Keratinocyte (primary cell): Measurements from ENCODE around the gene RAB3A. TPM values are rescaled to one million over a fixed set of nuclear protein-coding genes. Genes with fewer than 3 reads are reported as not detected.

Source experiments
- DNase-seq: peaks from one replicate; pipeline ENCODE4 v3.0.0-alpha.2; 2011; ENCODE audit warnings: low read depth, missing footprints, low spot score
- FAIRE-seq: peaks from 2 replicates; lab custom pipeline; 2011; peaks lifted over from hg19 to GRCh38; lab: Jason Lieb, UNC
- H2AFZ ChIP-seq: 2 replicates; pipeline ENCODE4 v1.6.0; 2012; ENCODE audit warnings: low read length, control low read depth, inconsistent platforms; ENCODE audit not compliant: control insufficient read depth
- H3K27ac ChIP-seq: 2 replicates; pipeline ENCODE4 v1.5.1; 2011; ENCODE audit warnings: low read length; ENCODE audit not compliant: control insufficient read depth, insufficient read depth
- H3K27me3 ChIP-seq: 3 replicates; pipeline ENCODE4 v1.6.0; 2011; ENCODE audit warnings: low read length; ENCODE audit not compliant: control insufficient read depth, insufficient read depth; ENCODE audit errors: extremely low read depth
- H3K36me3 ChIP-seq, 2 experiments: 2 replicates in 1 of 2; 3 replicates in 1 of 2; pipeline ENCODE4 v1.5.1; 2011; ENCODE audit warnings: low read length in 2 of 2, mild to moderate bottlenecking in 1 of 2; ENCODE audit not compliant: control insufficient read depth in 2 of 2, insufficient read depth in 2 of 2; ENCODE audit errors: extremely low read depth in 1 of 2
- H3K4me1 ChIP-seq: 3 replicates; pipeline ENCODE4 v1.5.1; 2011; ENCODE audit warnings: low read length; ENCODE audit not compliant: control insufficient read depth, insufficient read depth; ENCODE audit errors: extremely low read depth
- H3K4me2 ChIP-seq: 3 replicates; pipeline ENCODE4 v1.6.0; 2011; ENCODE audit warnings: low read depth, low read length; ENCODE audit not compliant: control insufficient read depth, insufficient read depth; ENCODE audit errors: extremely low read depth
- H3K4me3 ChIP-seq, 3 experiments: fragments of 200-600 bp in 1 of 3; sonication (generic) in 1 of 3; 2 replicates in 2 of 3; 3 replicates in 1 of 3; pipeline ENCODE4 v1.5.1; 2011 to 2016; ENCODE audit warnings: low read length in 3 of 3, mild to moderate bottlenecking in 3 of 3, control low read depth in 2 of 3, inconsistent platforms in 1 of 3, low read depth in 1 of 3, mixed read lengths in 1 of 3, mixed run types in 1 of 3, moderate library complexity in 1 of 3; ENCODE audit not compliant: control insufficient read depth in 2 of 3, insufficient read depth in 2 of 3; ENCODE audit errors: extremely low read depth in 1 of 3
- H3K79me2 ChIP-seq: 2 replicates; pipeline ENCODE4 v1.6.0; 2012; ENCODE audit warnings: low read length; ENCODE audit not compliant: control insufficient read depth, insufficient read depth
- H3K9ac ChIP-seq: 3 replicates; pipeline ENCODE4 v1.6.0; 2011; ENCODE audit warnings: low read length; ENCODE audit not compliant: control insufficient read depth, insufficient read depth; ENCODE audit errors: extremely low read depth
- H3K9me1 ChIP-seq: 3 replicates; pipeline ENCODE4 v1.6.0; 2011; ENCODE audit warnings: low read length; ENCODE audit not compliant: control insufficient read depth, insufficient read depth; ENCODE audit errors: extremely low read depth
- H3K9me3 ChIP-seq: 2 replicates; pipeline ENCODE4 v1.5.1; 2012; ENCODE audit warnings: low read depth, low read length; ENCODE audit not compliant: control insufficient read depth
- H4K20me1 ChIP-seq: 3 replicates; pipeline ENCODE4 v1.6.0; 2011; ENCODE audit warnings: low read length; ENCODE audit not compliant: control insufficient read depth, insufficient read depth; ENCODE audit errors: extremely low read depth
- CTCF ChIP-seq, 3 experiments: IDR thresholded peaks in 1 of 3; conservative IDR thresholded peaks in 1 of 3; optimal IDR thresholded peaks in 1 of 3; 2 replicates in 2 of 3; 3 replicates in 1 of 3; pipeline versions ENCODE3 to v1.5.1; 2011; ENCODE audit warnings: low read length in 3 of 3, mild to moderate bottlenecking in 3 of 3, moderate library complexity in 2 of 3, control low read depth in 1 of 3, inconsistent platforms in 1 of 3; ENCODE audit not compliant: insufficient read depth in 2 of 3; ENCODE audit errors: extremely low read depth in 1 of 3
- EZH2 ChIP-seq: IDR thresholded peaks from one replicate; pipeline ENCODE4 v1.6.1; 2012; ENCODE audit warnings: inconsistent platforms, mild to moderate bottlenecking, low read length, moderate library complexity
- dilution Hi-C: fragments of 300-500 bp; cut with MboI; formaldehyde crosslinking; loops from one replicate; pipeline ENCODE4 v1.7.0; 2020; ENCODE audit warnings: low sequenced_read_pairs; ENCODE audit not compliant: extremely low pct_ligation_motif_present
- polyA plus RNA-seq, 5 experiments: library from polyadenylated mRNA; depleted of rRNA in 3 of 5; stranded (reverse) in 3 of 5; stranded (forward) in 1 of 5; unstranded in 1 of 5; fragments of >200 nt; gene quantifications; 1 replicate in 1 of 5; 2 replicates in 3 of 5; 3 replicates in 1 of 5; pipeline versions ENCODE4 v1.2.1 to v1.2.3, GENCODE V29; 2011 to 2012; ENCODE audit warnings: missing spikeins in 2 of 5, low read depth in 1 of 5, low replicate concordance in 1 of 5

RAB3A gene
- polyA plus RNA-seq, 1 donor (not counting 4 experiments of a cell fraction or from before 2014, with no cell fraction given) = 0.56 TPM

DNA sequence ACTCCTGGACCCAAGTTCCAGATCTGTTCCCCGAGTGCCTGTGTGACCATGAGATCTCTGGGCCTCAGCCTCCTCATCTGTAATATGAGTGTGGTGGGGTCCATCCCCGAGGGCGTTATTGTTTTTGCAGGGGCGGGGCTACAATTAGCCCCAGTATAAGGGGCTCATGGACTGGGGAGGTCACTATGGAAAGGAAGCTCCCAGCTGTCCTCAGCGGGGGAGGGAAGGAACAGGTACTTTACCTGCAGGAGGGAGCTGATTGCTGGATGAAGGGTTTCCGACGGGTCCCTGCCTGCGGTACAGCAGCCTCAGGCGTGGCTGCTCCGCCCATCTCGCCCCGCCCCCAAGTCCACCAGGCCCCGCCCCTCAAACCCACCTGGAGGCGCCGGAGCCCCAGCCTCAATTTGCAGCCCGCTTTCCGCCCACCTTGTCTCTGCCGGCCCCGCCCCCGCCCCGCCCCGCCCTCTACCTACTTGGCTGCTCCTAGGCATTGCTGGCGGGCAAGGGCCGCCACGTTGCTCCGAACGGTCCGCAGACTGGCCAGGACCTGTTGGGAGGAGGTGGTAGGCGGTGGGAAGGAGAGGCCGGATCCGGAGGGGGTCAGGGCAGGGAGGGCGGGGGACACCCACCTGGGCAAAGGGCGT, 16.9 kb upstream of the RAB3A start:
- FAIRE-seq = no peak

DNA sequence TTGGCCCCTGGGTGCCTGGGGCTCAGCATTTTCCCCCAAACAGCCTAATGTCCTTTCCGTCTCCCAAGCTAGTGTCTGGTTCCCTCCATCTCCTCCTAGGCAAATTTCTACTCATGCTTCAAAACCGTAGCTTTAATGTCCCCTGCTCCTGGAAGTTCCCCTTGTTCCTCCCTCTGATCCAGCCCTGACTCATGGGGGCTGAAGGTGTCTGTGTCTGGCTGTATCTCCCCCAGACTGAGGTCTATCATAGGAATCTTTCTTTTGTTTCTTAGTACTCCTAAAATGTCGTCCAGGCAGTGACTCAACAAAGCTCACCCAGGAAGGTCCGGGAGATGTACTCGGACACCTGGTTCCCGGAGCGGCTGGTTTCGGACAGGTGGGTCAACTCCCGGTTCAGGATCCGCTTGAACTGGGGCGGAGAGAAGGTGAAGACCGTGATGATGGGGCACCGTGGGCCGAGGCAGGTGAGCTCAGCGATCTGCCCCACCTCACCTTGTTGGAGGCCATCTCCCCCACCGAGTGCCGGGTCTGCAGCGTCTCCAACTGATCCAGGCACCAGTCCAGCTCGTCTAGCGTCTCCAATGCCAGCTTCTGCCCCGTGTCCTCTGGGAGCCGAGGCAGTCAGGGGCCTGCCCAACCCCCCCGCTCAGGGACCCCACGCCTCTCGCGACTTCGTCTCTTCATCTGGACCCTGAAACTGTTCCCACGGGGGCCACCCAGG, 16.2 kb upstream of the RAB3A start:
- Histone ChIP-seq H3K9me1 (no peaks in the 10 kb centered on the region), H3K4me3 (no peak overlapping the region), H3K9me3 (no peaks in the 10 kb centered on the region), H3K4me1 (peaks cover 8% of the 10 kb centered on the region), H3K27ac (no peak overlapping the region), H3K36me3 (no peaks in the 10 kb centered on the region), H3K79me2 (no peaks in the 10 kb centered on the region), H3K4me2 (no peak overlapping the region), H4K20me1 (no peaks in the 10 kb centered on the region), H2AFZ (no peak overlapping the region), H3K9ac (no peak overlapping the region), H3K27me3 (peaks cover 13% of the 10 kb centered on the region)
- FAIRE-seq = no peak
- TF ChIP-seq CTCF (optimal IDR thresholded peaks at IDR 0.05 in 1 of 3, IDR thresholded peaks at IDR 0.05 in 1 of 3, conservative IDR thresholded peaks at IDR 0.05 in 1 of 3; ENCODE audit: extremely low read depth in 1 of 3, insufficient read depth in 2 of 3, low read length in 3 of 3) = no peak
- TF ChIP-seq EZH2 = no peak
- no peak for DNase-seq
- dilution Hi-C loops = no loop called here

More for the DNA sequence above, 16.9 kb upstream of the RAB3A start:
- Histone ChIP-seq H3K4me3 (no peak overlapping the region), H3K9ac (no peak overlapping the region), H3K27ac (no peak overlapping the region), H3K4me1 (peaks cover 7% of the 10 kb centered on the region), H3K9me1 (no peaks in the 10 kb centered on the region), H2AFZ (no peak overlapping the region), H3K79me2 (no peaks in the 10 kb centered on the region), H3K9me3 (no peaks in the 10 kb centered on the region), H3K4me2 (no peak overlapping the region), H4K20me1 (no peaks in the 10 kb centered on the region), H3K36me3 (no peaks in the 10 kb centered on the region), H3K27me3 (peaks cover 20% of the 10 kb centered on the region)
- no peak for DNase-seq
- TF ChIP-seq CTCF (optimal IDR thresholded peaks at IDR 0.05 in 1 of 3, IDR thresholded peaks at IDR 0.05 in 1 of 3, conservative IDR thresholded peaks at IDR 0.05 in 1 of 3; ENCODE audit: extremely low read depth in 1 of 3, insufficient read depth in 2 of 3, low read length in 3 of 3) = no peak
- no peak for TF ChIP-seq EZH2
- dilution Hi-C loops = no loop called here
